ENCODE results near the gene POLR2J3.
"Not testable (repeated sequence)": the region's sequence is repeated elsewhere in the genome, so short reads cannot be mapped to it uniquely, and the experiment has no call there.

POLR2J3 gene

DNA sequence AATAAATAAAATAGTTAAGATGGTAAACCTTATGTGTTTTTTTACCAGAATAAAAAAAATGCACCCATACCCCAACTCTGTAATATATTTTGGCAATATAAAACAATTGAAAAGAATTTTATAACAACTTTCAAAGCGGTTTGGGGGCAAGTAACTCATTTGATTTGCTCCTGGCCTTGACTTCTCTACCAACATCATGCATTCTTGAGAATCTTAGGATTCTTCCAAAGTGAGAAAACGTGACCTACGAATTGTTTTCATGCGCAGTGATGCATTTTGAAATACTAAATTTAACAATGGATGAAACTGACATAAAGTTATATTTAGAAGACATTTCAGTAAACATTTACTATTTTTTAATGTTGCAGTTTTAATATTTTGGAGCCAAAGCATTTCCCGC lies 51.6 kb downstream of the POLR2J3 start:
- DNase-seq (ENCODE audit: low spot score) = not testable (repeated sequence)

DNA sequence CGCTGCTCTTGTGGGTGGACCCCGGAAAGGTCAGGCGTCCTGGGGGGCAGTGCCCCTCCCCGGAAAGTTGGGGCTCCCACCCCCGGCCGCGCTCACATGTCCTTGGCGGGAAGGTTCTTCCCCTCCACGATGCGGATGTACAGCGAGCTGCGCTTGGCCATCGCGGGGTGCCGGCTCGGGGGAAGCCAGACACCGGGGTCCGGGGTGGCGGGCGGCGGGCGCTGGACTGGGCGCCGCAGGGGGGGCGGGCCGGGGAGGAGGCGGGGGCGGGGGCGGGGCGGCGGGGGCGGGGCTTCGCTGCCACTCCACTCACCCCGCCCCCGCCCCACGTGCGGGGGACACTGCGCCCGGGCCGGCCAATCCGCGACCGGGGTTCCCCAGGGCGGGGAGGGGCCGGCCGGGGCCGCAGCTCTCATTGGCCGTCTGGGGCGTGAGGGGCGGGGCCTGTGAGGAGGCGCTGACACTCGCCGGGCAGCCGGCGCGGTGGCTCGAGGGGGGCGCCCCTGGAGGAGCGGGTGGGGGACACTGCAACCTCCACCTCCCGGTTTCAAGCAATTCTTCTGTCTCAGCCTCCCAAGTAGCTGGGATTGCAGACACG lies 54.7 kb downstream of the POLR2J3 start, which contains the start of gene RASA4B:
Gene RASA4B (minus strand): TSS at position 228 of the 598 bp plus-strand sequence. CDS start 67 bp downstream, at position 161.
- peak; percentile 6 for DNase-seq (ENCODE audit: low spot score)
